DMS153 treated with DMSO at 0.1 percent for 48 hours (cell line): ENCODE measurements around the gene AVPI1.
"Not testable (repeated sequence)": the region's sequence is repeated elsewhere in the genome, so short reads cannot be mapped to it uniquely, and the experiment has no call there.

Experiments
- DNase-seq: peaks from one replicate; lab custom pipeline; 2025; ENCODE audit not compliant: unreplicated experiment; lab: John Stamatoyannopoulos, UW

The AVPI1 gene

GRCh38 chr10:97683556-97684367 lies 3.3 kb downstream of the AVPI1 start:
- no peak for DNase-seq

- no peak for DNase-seq
Observed at GRCh38 chr10:97682042-97682441, 5.0 kb downstream of the AVPI1 start.

GRCh38 chr10:97679594-97679993 lies 7.4 kb downstream of the AVPI1 start:
- DNase-seq: no peak

- DNase-seq: peak; percentile 32
Observed at GRCh38 chr10:97676770-97677581, 10.1 kb downstream of the AVPI1 start.

DNA sequence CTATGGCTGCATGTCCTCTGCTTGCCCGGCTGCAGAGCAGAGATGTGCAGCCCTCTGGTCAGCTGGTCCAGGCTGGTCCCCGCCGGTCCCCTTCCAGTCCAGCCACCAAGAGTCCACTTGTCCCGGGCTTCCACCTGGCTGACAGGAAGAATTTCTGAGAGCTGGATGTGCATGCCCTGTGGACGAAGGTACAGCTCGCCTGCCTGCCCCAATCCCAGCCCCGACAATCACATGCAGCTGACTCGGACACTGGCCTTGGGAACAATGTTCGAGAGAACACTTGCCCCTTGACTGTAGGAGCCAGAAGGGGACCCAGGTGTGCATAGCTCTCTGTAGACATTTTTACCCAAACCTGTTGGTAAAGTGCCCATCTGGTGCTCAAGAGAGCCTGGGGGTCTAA lies 11.8 kb downstream of the AVPI1 start:
- no peak for DNase-seq

DNA sequence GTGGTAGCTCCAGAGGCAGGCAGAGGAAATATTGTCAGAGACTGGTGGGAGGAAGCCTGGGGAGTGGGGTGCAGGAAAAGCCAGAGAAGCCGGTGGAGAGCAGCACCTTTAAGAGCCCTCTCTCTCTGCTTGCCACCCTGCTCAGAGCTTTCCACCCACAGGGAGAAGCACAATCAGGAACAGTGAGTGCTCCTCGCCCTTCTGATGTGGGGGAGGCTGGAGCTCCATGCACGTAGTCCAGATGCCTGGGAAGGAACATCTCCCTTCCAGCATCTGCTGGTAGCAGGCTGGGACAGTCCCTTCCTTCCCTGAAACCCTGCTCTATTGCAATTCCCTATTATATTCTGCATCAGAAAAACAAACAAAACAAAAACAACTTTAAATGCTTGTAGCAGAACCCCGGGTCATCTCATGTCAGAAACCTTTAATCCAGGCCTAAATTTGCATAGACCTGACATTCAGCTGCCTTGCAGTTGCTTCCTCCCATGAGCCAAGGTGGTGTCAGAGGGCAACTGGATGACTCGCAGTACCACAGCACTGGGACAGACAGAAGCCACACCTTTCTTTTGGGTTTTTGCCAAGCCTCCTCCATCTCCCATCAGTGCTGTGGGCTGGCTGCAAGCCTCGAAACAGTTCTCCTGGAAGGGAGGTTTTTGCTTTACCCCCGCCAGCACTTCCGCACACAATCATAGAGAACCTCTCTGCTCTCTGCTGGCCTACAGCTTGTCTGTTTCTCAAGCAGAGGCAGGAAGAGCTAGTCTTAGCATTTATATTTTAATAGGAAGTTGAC lies 13.1 kb downstream of the AVPI1 start:
- no peak for DNase-seq

DNA sequence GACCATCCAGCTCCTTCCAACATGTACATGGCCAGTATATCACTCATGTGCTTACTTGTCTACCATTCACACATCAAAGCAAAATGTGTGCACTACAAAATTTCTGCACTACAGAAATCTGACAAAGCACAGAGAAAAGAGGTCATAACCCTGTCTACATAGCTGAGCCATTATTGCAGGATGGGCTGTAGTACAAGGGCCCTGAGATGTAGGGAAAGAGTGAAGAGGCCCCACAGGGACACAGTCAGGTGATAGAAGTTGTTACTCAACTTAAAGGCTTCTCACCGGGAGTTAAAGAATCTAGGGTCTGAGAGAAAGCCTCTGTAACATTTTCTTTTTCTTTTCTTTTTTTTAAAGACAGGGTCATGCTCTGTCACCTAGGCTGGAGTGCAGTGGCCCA lies 17.5 kb downstream of the AVPI1 start:
- no peak for DNase-seq

DNA sequence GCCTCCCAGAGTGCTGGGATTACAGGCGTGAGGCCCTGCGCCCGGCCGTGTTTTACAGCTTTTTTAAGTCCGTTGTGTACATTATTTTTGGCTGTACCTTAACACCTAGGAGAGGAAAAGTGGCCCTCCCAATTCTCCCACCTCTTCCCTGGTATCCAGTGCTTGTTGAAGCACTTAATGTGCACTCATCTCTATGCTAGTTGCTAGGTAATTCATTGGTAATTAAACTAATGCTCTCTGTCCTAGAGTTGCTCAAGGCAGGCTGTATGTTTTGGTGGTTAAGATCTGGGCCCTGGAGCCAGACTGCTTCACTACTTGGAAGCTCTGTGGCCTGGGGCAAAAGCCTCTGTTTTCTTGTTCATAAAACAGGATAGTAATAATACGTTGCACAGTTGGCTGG lies 19.6 kb downstream of the AVPI1 start:
- DNase-seq: no peak

DNA sequence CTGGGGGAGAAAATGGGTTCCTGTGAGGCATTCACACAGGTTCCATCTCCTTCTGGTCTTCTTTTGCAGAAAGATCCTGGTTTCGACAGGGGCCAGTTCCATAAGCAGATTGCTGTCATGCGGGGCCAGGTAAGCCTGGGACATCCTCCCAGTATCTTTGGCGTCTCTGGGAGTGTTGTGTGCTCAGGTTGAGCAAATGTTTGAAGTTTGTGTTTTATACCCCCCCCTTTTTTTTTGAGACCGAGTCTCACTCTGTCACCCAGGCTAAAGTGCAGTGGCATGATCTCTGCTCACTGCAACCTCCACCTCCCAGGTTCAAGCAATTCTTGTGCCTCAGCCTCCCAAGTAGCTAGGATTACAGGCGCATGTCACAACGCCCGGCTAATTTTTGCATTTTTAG lies 20.0 kb downstream of the AVPI1 start:
- DNase-seq: no peak

DNA sequence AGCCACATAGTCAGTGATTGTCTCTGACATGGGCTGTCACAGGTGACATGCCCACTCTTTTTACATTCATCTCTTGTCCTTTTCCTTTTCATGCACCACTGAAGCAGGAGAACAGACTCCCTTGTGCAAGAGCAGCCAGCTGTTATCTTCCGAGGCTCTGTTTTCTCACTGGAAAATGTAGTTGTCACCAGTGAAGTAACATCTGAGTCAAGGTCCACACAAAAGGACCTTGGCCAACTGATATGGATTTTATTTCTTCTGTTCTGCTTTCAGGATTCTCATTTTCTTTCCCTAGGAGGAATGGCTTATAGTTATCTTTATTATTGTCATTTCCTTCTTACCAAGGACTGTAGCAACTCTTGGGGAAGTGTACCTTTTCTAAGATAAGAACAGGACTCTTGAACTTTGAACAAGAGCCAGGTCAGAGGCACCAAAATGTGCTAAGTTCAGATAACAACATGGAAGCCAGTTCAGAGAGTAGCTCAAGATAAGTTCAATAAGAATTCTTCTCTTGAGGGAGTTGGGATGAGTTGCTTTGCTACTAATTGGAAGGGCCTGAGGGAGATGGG lies 22.7 kb downstream of the AVPI1 start:
- no peak for DNase-seq

DNA sequence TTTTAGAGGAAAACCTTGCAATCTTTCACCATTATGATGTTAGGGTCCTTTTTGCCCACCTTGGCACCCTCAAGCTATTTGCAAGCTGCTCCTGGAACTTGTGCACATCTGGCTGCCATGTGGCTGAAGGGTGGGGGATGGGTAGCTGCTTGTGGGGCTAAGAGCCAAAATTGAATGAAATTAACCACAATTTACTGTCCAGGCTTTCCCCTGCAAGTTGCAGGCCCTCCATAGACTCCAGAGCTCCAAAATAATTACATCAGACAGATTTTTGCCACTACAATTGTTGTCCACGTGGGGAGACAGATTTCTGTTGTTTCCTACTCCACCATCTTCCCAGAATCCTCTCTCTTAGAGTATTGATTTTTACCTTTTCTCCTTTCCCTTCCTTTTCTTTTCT lies 27.5 kb downstream of the AVPI1 start:
- no peak for DNase-seq

- DNase-seq: no peak
Observed at GRCh38 chr10:97656777-97657176, 30.3 kb downstream of the AVPI1 start.

DNA sequence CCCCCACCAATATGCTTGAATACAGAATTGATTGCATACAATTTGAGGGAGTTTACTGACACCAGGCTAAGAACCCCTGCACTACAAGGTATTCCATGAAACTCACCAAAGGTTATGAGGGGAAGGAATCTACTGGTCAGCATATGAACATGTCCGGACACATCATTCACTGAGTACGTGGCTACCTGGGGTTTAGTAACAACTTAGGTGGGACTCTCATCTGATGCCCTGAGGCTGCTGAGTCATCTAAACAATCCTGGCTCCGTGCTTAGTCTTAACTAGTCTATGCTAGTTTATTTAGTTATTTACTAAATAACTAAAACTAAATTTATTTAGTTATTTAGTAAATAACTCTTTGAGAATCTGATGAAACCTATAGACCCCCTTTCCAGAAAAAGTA lies 35.3 kb downstream of the AVPI1 start:
- no peak for DNase-seq

- DNase-seq: no peak
Observed at GRCh38 chr10:97650726-97651125, 36.3 kb downstream of the AVPI1 start.

DNA sequence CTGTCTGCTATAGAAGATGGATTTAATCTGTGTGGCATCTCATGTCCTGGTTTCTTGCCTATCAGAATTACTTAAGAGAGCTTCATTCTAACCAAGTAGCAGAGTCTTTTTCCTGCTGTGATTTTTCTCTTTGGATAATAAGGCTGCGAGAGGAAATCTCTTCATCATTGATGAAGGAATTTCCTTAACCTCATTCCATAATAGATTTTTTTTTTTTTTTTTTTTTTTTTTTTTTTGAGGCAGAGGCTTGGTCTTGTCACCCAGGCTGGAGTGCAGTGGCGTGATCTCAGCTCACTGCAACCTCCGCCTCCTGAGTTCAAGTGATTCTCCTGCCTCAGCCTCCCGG lies 37.7 kb downstream of the AVPI1 start:
- not testable (repeated sequence) for DNase-seq

- DNase-seq: no peak
Observed at GRCh38 chr10:97648562-97649404, 38.3 kb downstream of the AVPI1 start.

GRCh38 chr10:97647556-97647955 lies 39.5 kb downstream of the AVPI1 start:
- no peak for DNase-seq

GRCh38 chr10:97644936-97645335 lies 42.1 kb downstream of the AVPI1 start:
- no peak for DNase-seq

DNA sequence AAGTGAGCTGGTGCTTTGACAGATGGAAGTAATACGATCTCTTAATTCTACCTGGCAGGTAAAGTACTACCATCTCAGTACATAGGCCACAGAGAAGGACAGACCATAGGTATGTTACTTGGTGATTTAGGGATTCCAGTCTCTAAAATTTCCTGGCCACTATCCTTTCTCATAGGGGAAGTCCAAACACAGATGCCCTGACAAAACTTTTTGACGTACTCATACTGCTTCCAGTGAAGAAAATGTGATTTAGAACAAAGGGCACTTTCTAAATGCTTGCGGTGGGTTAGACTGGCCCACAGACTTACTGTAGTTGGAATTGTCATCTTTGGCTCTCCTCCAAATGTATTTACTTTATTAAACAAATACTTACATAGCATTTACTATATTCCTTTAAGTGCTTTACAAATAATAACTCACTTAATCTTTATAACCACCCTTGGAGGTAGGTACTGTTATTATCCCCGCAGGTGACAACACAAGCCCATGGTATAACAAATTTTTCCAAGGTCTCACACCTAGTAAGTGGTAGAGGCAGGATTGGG lies 43.5 kb downstream of the AVPI1 start:
- no peak for DNase-seq

- not testable (repeated sequence) for DNase-seq
Observed at GRCh38 chr10:97642471-97643159, 44.4 kb downstream of the AVPI1 start.
